ENCODE measurements around the gene NME9.
A peak's percentile ranks its signal among the peaks of the same experiment; 100 is the strongest.

GRCh38 chr3:138347960-138348753 lies 18.5 kb upstream of the NME9 start, which contains the start of gene MRAS:
- TF ChIP-seq, protein P1, sequence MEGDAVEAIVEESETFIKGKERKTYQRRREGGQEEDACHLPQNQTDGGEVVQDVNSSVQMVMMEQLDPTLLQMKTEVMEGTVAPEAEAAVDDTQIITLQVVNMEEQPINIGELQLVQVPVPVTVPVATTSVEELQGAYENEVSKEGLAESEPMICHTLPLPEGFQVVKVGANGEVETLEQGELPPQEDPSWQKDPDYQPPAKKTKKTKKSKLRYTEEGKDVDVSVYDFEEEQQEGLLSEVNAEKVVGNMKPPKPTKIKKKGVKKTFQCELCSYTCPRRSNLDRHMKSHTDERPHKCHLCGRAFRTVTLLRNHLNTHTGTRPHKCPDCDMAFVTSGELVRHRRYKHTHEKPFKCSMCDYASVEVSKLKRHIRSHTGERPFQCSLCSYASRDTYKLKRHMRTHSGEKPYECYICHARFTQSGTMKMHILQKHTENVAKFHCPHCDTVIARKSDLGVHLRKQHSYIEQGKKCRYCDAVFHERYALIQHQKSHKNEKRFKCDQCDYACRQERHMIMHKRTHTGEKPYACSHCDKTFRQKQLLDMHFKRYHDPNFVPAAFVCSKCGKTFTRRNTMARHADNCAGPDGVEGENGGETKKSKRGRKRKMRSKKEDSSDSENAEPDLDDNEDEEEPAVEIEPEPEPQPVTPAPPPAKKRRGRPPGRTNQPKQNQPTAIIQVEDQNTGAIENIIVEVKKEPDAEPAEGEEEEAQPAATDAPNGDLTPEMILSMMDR (IDR thresholded peaks at IDR 0.05; ENCODE audit: extremely low read depth in 1 of 2, insufficient read depth in 1 of 2, low read depth in 1 of 2, low read length in 2 of 2), result peak; percentile 39 to 57
- TF ChIP-seq POLR2AphosphoS5 (IDR thresholded peaks at IDR 0.05; ENCODE audit: insufficient read depth, low read depth, low read length) (no peak), POLR2A (IDR thresholded peaks at IDR 0.05; ENCODE audit: low read depth, low read length) (peak; percentile 38), MYC (IDR thresholded peaks at IDR 0.05; ENCODE audit: low read depth, low read length) (no peak), EZH2 (IDR thresholded peaks at IDR 0.05; ENCODE audit: borderline replicate concordance, low read depth, low read length, severe bottlenecking) (no peak), JUN (IDR thresholded peaks at IDR 0.05; ENCODE audit: borderline replicate concordance, insufficient read depth, insufficient read length, low read depth) (no peak)

Data from endothelial cell of umbilical vein (primary cell).